ENCODE measurements around the gene ANKRD12.

- TF ChIP-seq CTCF (IDR thresholded peaks at IDR 0.05) (no peak), POLR2A (IDR thresholded peaks at IDR 0.05) (no peak), POLR2AphosphoS5 (IDR thresholded peaks at IDR 0.05) (peak in 2 of 3 donors; percentile 73 to 74)
Observed at GRCh38 chr18:9137168-9138066, 836 bp downstream of the ANKRD12 start.

Measured in breast epithelium (tissue), 3 donors.